Activated T-cell treated with anti-CD3 and anti-CD28 coated beads for 4 hours (primary cell): ENCODE data around the gene ARL10.

Experiments used
- DNase-seq: peaks from one replicate; pipeline ENCODE4 v3.0.0-alpha.2; 2020

ARL10 gene

DNA sequence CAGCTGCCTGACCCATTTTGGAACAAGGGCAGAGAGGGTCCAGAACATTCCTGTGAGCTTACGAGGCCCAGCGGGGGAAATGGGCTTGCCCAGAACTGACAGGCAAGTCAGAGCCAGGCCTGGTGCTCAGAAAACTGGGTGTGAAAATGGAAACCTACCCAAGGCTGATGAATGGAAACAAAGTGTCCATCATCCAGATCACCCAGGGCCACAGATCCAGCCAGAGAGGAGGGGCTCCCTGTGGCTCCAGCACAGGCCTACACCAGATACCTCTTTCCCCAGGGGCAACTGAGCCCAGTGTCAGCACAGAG is 47.9 kb downstream of the ARL10 start:
- DNase-seq = no peak

DNA sequence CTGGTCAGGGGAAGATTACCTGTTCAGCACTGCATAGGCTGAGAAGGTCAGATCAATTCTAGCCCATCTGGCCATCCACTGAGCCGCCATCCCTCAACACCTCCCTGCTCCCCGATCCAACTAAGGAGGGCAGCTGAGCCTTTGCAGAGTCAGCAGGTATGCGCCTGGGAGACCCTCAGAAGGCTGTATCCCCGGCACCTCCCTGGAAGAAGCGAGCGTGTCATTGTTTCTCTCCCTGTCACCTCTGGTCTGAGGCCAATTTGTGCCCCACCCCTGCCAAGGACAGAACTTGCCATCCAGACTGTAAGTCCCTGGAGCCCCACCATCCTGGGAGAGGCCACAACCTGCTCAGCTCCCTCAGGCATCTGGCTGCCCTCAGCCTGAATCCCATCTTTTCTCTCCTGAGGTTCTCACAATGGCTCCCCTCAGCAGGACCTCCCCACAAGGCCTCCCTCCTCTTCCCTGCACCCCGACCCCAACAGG is 48.5 kb downstream of the ARL10 start:
- DNase-seq = no peak

DNA sequence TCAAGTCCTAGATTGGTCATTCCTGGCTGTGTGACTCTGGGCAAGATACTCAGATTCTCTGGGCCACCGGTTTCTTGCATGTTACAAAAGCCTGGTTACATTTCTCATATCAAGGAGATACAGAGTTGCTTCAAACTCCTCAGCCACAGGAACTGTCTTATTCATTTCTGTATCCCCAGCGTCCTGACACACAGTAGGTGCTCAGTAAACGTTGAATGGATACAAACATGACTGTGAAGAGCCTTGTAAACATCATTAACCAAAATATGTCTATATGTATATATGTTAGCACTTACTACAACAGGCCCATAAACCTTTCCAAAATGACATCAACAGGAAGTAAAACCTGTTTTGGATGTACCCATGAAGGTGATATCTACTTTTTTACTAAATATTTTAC is 49.4 kb downstream of the ARL10 start:
- DNase-seq = no peak

DNA sequence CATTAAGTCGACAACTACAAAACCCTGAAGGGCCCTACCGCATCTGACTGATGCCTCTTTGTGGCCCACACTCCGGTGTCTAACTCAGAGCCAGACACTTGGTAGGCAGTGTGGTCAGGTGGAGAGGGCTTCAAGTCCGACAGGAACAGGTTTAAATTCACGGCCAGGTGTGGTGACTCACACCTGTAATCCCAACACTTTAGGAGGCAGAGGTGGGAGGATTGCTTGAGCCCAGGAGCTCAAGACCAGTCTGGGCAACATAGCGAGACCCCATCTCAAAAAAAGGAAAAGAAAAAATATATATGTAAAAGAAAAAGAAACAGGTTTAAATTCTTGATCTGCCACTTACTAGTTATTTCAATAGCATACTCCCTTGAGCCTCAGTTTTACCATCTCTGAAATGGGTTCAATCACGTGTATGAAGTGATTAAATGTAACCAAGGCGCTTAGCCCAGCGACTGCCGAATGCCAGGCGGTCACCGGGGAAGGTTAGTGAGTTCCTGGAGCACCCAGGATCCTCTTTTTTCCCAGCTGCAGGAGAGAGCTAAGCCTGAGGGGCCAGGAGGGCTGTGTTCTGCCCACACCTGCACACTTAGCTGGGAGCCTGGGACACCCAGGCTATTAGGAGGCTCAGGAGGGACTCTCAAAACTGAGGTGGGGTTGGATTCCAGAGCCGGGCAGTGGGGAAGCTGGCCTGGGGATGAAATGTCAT is 50.1 kb downstream of the ARL10 start:
- DNase-seq = no peak

DNA sequence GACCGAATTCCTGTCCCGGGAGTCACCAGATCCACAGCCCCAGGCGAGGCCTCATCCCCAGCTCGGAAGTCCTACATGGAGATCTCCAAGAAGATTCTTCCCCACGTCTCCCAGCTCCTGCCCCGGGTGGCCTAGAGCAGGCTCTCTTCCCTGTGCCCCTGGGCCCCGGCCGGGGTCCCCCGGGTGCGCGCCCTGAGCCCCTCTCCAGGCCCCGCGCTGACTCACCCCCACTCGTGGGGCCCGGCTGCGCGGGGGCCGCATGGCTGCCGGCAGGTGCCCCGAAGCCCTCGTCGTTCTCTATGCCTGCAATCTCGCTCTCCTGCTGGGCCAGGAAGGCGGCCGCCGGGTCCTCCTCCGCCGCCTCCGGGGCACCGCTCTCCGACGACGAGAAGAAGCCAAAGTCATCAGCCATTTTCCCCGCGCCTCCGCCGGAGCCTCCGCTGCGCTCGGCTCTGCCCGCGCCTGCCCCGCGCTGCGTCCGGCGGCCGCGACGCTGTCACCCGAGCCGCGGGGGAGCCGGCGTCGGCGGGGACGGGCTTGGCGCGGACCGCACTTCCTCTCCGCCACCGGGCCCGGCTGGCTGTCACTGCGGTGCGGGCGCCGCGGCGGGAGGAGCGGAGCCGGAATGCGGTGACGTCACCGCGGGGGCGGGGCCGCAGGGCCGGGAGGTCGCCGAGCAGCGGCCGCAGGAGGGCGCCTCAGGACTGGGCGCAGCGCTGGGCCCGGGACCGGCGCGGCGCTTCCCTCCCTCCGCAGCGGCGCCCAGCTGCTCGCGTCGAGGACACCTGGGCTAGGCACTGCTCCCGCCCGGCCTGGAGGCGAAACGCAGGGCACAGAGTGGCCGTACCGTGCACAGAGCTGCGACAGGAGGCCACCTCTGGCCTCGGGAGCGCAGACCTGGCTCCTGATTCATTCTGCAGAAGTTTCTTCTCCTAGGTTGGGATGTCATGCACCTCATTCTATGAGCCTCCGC is 51.0 kb downstream of the ARL10 start, which contains the start of gene CLTB:
Gene CLTB, minus strand, starts transcription at position 588 of the 973 bp plus-strand sequence. Its CDS starts 176 bp downstream, at position 412.
- DNase-seq = peak; percentile 87

DNA sequence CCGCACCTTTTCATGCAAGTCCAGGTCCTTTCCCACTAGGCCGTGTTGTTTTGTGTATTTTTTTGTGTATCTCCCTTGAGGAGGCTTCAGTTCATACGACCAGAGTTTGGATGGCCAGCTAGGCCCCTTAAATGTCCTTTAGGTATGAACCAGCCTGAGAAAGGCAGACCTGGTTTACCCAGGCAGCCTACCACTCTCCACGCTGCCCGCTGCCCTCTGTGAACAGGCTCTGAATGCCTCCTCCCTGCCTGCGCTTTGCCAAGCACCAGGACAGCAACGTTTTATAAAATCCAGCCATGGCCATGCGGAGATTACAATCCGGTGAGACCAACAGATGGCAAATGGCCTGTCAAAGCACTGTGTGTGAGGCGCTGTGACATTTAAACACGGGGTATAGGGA is 51.7 kb downstream of the ARL10 start:
- DNase-seq = no peak

DNA sequence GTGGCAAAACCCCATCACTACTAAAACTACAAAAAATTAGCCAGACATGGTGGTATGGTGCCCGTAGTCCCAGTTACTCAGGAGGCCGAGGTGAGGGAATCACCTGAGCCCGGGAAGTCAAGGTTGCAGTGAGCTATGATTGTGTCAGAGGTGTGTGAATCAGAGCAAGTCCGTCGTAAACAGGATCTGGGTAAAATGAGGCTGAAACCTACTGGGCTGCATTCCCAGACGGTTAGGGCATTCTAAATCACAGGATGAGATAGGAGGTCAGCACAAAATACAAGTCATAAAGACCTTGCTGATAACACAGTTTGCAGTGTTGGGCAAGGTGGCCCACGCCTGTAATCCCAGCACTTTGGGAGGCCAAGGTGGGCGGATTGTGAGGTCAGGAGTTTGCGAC is 53.0 kb downstream of the ARL10 start:
- DNase-seq = no peak

DNA sequence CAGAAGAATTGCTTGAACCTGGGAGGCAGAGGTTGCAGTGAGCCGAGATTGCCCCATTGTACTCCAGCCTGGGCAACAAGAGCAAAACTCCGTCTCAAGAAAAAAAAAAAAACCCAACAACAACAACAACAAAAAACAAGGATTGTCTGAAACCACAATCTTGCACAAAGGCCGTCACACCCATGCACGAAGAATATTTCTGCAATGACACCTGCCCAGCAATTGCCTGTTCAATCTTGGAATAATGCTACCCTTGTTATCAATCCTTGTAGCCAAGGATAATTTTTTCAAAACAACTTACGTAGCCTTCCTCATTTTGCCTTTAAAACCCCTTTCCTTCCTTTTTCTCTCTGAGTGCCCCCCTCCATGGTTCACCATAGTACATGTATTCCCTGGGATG is 54.8 kb downstream of the ARL10 start:
- DNase-seq = no peak

DNA sequence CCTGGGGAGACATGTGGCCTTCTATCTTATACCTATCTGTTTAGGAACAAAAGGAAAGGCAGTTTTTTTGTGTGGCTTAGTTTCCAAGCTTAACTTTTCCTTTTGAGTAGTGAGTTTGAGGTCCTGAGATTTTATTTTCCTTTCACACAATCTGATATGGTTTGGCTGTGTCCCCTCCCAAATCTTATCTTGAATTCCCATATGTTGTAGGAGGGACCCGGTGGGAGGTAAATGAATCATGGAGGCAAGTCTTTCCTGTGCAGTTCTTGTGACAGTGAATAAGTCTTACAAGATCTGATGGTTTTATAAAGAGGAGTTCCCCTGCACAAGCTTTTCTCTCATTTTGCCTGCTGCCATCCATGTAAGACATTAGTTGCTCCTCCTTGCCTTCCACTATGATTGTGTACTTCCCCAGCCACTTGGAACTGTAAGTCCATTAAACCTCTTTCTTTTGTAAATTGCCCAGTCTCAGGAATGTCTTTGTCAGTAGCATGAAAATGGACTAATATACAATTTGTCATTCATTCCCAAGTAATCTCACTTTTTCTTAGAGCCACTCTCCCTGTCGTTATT is 55.8 kb downstream of the ARL10 start:
- no peak for DNase-seq

DNA sequence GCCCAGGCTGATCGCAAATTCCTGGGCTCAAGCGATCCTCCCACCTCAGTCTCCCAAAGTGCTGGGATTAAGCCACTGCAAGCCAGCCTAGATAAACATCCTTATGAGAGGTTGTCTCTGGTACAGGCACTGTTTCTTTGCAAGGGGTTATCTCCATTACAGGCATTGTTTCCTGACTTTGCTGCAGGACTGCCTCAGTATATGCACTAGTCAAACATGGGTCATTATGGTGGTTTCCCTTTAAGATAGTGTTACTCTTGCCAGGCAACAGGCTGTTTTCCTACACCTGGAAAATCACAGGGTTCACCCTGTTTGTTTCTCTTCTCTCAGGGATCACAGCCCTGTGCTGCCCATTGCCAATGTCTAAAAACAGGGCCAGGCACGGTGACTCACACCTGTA is 58.9 kb downstream of the ARL10 start:
- no peak for DNase-seq

DNA sequence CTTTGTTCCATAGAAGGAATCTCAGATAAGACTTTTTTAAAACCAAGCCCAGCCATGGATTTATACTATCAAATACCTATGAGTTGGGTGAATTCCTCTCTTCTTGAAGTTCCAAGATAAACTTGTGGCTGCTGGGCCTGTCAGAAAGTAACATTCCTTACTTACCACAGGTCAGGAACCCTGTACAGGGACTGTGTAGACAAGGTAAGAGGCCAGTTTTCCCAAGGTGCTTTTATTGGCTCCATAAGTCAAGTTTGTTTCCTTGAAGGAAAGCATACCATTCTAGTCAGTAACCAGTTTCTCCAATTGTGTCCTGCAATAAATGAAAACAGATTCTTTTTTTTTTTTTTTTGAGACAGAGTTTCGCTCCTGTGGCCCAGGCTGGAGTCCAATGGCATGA is 59.9 kb downstream of the ARL10 start:
- no peak for DNase-seq

DNA sequence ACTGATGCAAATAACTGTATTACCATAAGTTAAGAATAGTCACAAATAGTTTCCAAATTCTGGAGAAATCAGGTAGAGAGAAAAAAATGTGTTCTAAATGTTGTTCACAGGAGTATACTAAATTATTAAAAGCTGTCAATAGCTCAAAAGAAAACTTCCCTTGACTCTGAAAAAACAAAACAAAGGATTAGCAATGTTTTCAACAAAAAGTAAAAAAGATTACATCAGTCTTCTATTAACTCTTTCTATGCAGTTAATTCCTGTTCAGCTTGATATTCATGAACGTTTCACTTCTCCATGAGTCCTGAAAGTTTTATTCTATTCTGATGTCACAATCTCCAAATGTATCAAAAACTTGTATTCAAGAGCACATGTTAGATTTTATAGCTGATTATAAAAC is 60.5 kb downstream of the ARL10 start:
- no peak for DNase-seq

DNA sequence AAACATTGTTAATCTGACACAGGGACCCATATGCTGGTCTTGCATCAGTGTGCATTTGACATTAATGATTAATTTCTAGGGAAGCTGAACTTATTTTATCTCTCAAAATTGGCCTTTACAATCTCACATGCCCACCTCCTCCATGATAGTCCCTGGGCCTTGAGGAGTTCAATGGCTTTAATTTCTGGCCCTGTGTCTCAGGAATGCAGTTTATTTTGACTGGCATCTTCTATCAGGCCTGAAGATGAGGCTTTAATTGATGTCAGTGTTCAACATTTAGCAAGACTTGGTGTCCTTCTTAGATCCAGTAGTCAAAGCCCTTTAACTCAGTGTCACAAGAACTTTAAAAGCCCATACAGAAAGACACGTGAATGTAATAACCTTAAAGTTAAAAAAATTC is 61.6 kb downstream of the ARL10 start:
- no peak for DNase-seq

DNA sequence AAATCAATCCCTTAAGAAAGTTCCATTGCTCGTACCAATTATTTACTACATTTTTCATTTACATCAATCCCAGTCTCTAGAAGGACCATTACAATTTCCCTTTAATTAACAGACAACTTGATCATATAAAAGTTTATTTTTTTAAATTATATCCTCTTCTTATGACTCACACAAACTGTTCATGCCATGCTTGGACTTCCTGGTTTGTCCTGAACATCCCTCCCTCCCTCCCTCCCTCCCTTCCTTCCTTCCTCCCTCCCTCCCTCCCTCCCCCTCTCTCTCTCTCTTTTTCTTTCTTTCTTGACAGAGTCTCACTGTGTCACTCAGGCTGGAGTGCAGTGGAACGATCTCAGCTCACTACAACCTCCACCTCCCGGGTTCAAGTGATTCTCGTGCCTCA is 62.7 kb downstream of the ARL10 start:
- DNase-seq = no peak

DNA sequence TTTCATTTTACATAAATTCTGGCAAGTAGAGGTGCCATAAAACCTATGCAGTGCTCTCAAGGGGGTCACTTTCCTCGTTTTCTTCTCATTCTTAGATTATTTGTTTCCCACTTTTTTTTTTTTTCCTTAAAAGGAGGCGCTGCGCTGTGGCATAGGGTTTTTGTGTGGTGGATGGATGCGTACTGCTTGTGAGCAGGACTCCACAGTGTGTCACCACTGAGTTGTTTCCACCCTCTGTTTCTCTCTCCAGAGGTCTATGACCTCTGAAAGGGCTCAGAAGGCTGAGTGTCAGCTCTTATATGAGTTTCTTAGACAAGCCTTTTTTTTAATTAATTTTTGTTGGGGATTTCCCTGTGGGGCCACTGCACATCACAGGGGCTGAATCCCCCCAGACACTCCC is 64.7 kb downstream of the ARL10 start:
- DNase-seq = no peak
